GM18951 (cell line): Measurements from ENCODE around the gene CARD18.

Experiments used
- POLR2A ChIP-seq: IDR thresholded peaks from 4 replicates; pipeline ENCODE4 v1.6.1; 2011; ENCODE audit warnings: mild to moderate bottlenecking; ENCODE audit not compliant: insufficient read length, insufficient read depth; ENCODE audit errors: extremely low read depth
- in situ Hi-C: fragments of 300-500 bp; cut with MboI; formaldehyde crosslinking; loops from one replicate; pipeline ENCODE4 v1.12.0; 2022; ENCODE audit warnings: low sequenced_read_pairs, mixed read lengths, inconsistent platforms; ENCODE audit not compliant: unreplicated experiment

Gene CARD18

GRCh38 chr11:105092256-105093239 is 47.0 kb downstream of the CARD18 start:
- in situ Hi-C loops, result no loop called here

More at GRCh38 chr11:105092256-105093239, 47.0 kb downstream of the CARD18 start:
- TF ChIP-seq POLR2A, result no peak
